HG03571 (cell line): ENCODE data around the gene UBTD2.
"Not testable (repeated sequence)": the region's sequence is repeated elsewhere in the genome, so short reads cannot be mapped to it uniquely, and the experiment has no call there.

Experiments used
- ATAC-seq: cut with Tn5 transposase; IDR thresholded peaks from one replicate; pipeline ENCODE4 v1.9.1; 2021; ENCODE audit not compliant: unreplicated experiment

Gene UBTD2

GRCh38 chr5:172293054-172293744 lies 9.6 kb upstream of the UBTD2 start:
- ATAC-seq, result peak; percentile 86

- ATAC-seq, result not testable (repeated sequence)
Observed at GRCh38 chr5:172291837-172292236, 8.3 kb upstream of the UBTD2 start.

- no peak for ATAC-seq
Observed at GRCh38 chr5:172288465-172288864, 4.9 kb upstream of the UBTD2 start.

GRCh38 chr5:172287140-172287539 lies 3.6 kb upstream of the UBTD2 start:
- ATAC-seq, result not testable (repeated sequence)

GRCh38 chr5:172285226-172286143 lies 1.9 kb upstream of the UBTD2 start:
- no peak for ATAC-seq

- no peak for ATAC-seq
Observed at GRCh38 chr5:172284611-172284980, 1.0 kb upstream of the UBTD2 start.

- peak; percentile 83 for ATAC-seq
Observed at GRCh38 chr5:172283862-172284610, 472 bp upstream of the UBTD2 start.

GRCh38 chr5:172282272-172283019 lies 1.1 kb downstream of the UBTD2 start:
- no peak for ATAC-seq

- ATAC-seq, result no peak
Observed at GRCh38 chr5:172281346-172281745, 2.2 kb downstream of the UBTD2 start.

GRCh38 chr5:172280929-172281328 lies 2.6 kb downstream of the UBTD2 start:
- ATAC-seq, result no peak

GRCh38 chr5:172280317-172280716 lies 3.2 kb downstream of the UBTD2 start:
- ATAC-seq, result no peak

- ATAC-seq, result no peak
Observed at GRCh38 chr5:172278356-172278755, 5.2 kb downstream of the UBTD2 start.

- ATAC-seq, result no peak
Observed at GRCh38 chr5:172276214-172276613, 7.3 kb downstream of the UBTD2 start.

- ATAC-seq, result no peak
Observed at GRCh38 chr5:172274951-172275753, 8.4 kb downstream of the UBTD2 start.

GRCh38 chr5:172267943-172268342 lies 15.6 kb downstream of the UBTD2 start:
- no peak for ATAC-seq

GRCh38 chr5:172266676-172267092 lies 16.9 kb downstream of the UBTD2 start:
- no peak for ATAC-seq

GRCh38 chr5:172266071-172266675 lies 17.4 kb downstream of the UBTD2 start:
- no peak for ATAC-seq

- no peak for ATAC-seq
Observed at GRCh38 chr5:172264815-172265395, 18.7 kb downstream of the UBTD2 start.

- no peak for ATAC-seq
Observed at GRCh38 chr5:172255444-172255843, 28.1 kb downstream of the UBTD2 start.
